ENCODE measurements around the gene NGDN.
A peak's percentile ranks its signal among the peaks of the same experiment; 100 is the strongest.
"Not testable (repeated sequence)": the region's sequence is repeated elsewhere in the genome, so short reads cannot be mapped to it uniquely, and the experiment has no call there.

Gene NGDN

DNA sequence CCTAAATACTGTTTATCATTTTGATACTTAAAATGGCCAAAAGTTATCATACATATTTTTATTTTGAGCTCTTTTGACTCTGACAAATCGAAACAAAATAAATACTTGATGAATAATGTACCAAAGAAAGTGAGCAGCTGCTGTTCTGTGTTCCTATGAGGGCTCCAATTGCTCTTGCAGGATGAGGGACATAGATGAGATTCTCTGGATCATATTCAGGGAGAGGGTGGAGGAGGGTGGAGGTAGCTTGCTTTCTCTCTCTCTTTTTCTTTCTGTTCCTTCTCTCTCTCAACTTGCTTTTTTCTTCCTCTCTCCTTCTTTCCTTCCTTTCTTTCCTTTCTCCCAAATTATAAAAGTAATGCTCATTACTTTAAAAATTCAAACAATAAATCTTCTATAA lies 25.2 kb upstream of the NGDN start:
- H3K27me3 Mint-ChIP-seq: peaks cover 33% of the 10 kb centered on the region
- H3K4me3 Mint-ChIP-seq: no peak overlapping the region
- H3K36me3 Mint-ChIP-seq (ENCODE audit: insufficient read depth): peaks cover 3% of the 10 kb centered on the region
- ATAC-seq (replicated peaks; ENCODE audit: extremely low read depth, poor library complexity, severe bottlenecking) (no peak), DNase-seq (ENCODE audit: low spot score in 2 of 2) (no peak)
- H3K9me3 Mint-ChIP-seq: no peaks in the 10 kb centered on the region
- no peaks in the 10 kb centered on the region for H3K4me1 Mint-ChIP-seq
- H3K27ac Mint-ChIP-seq (ENCODE audit: low read depth): peak overlapping the region; percentile 12

DNA sequence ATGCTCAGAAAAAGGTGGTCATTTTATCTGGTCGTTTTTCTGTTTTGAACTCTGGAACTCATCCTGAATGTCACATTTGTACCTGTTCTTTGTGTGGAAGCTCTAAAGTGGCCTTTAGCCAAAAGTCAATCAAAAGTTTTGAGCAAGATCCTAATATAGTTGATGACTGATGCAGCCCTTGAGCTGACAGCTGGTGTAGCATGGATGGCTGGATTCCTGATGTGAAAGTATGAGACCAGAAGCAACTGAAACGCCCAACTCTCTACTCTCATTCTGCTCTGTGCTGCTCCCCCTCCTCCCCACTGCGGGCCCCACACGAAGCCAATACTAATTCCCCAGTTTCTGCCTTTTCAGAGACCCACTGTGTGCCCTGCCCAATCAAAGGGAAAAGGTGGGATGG lies 23.7 kb upstream of the NGDN start:
- no peak overlapping the region for H3K4me3 Mint-ChIP-seq
- H3K27me3 Mint-ChIP-seq: peaks cover 34% of the 10 kb centered on the region
- H3K27ac Mint-ChIP-seq (ENCODE audit: low read depth): no peak overlapping the region
- H3K36me3 Mint-ChIP-seq (ENCODE audit: insufficient read depth): peaks cover 3% of the 10 kb centered on the region
- no peak for ATAC-seq (replicated peaks; ENCODE audit: extremely low read depth, poor library complexity, severe bottlenecking)
- no peak for DNase-seq (ENCODE audit: low spot score in 2 of 2)
- H3K9me3 Mint-ChIP-seq: no peaks in the 10 kb centered on the region
- H3K4me1 Mint-ChIP-seq: no peaks in the 10 kb centered on the region

DNA sequence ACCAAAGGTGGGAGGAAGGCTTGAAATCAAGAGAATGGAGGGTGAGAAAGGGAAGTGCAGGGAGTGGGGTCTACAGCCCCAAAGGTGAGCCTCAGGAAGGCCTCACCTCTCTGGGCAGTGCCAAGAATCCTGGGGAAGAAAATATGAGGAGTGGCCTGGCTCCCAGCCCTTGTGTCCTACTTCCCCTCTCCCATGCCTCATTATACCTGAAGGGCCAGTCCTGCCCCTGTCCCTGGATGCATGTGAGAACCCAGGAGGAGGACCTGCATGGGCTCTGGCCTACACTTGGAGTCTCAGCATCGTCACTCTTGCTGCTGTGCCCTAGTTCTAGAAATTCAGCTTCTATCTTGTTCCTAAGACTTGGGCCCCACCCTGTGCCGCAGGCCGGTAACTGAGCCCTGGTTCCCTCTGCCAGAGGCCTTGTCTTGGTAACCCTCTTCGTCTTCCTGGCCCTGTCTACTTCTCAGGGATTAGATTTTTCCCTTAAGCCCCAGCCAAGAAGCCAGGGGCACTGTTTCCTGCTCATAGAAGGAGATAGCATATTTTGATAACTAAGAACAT lies 23.1 kb upstream of the NGDN start:
- Mint-ChIP-seq H3K4me3 (no peak overlapping the region), H3K36me3 (ENCODE audit: insufficient read depth) (peaks cover 3% of the 10 kb centered on the region), H3K9me3 (no peaks in the 10 kb centered on the region), H3K4me1 (no peaks in the 10 kb centered on the region), H3K27me3 (peaks cover 40% of the 10 kb centered on the region), H3K27ac (ENCODE audit: low read depth) (no peak overlapping the region)
- no peak for ATAC-seq (replicated peaks; ENCODE audit: extremely low read depth, poor library complexity, severe bottlenecking)
- DNase-seq (ENCODE audit: low spot score in 2 of 2): no peak

DNA sequence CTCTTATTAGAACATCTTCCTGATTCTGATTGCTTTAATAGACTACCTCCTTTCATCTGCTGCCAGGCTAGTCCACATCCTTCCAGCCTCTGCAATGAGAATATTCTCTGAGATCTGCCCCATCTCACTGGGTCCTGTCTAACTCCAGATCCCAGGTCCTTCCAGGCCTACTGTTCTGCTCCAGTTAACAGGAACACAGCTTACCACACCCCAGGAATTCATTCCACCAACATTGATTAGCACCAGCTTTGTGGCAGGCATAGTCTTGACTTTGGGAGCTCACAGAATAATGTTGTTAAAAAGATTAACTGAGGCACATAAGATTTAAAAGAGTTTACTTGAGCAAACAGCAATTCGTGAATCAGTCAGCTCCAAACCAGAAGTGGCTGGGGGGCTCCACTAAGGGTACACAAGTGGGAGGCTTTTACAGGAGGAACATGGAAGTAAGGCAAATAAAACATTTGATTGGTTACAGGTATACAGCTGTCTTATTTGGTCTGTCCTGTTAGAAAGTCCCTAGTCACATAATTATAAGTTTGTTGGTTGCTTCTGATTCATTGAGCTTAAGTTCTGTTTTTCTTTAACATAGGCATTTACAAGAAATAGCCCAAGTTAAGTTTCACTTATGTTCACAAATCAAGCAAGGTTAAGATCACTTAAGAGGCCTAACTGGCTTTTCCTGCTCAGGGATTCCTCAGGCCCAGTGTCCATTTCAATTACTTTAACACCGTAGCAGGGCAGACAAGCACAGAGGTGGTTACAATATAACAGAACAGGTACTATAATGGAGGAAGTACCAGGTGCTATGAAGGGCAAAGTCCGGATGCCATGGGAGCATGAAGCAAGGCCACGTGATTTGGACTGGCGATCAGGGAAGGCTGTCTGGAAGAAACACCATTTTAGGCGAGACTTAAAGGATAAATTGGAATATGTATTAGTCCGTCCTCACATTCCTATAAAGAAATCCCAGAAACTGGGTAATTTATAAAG lies 21.8 kb upstream of the NGDN start:
- H3K4me1 Mint-ChIP-seq: no peaks in the 10 kb centered on the region

DNA sequence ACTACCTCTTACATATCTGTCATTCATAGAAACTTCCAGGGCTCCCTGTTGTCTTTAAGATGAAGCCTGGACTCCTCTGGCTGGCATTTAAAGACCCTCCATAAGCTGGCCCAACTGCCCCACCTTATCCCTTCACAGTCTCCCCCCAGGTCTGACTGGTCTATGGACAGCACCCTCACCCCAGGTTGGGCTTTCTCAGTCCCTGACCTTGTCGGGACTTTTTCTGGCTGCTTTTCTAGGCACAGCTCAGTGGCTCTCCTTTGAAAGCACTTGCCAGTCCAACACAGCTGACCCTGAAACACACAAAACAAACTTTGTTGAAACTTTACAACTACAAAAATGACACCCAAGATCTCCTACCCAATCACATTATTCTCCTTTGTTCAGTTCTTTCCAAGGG lies 20.2 kb upstream of the NGDN start:
- no peak for DNase-seq (ENCODE audit: low spot score in 2 of 2)
- Mint-ChIP-seq H3K4me1 (no peaks in the 10 kb centered on the region), H3K9me3 (no peaks in the 10 kb centered on the region), H3K27ac (ENCODE audit: low read depth) (no peak overlapping the region), H3K36me3 (ENCODE audit: insufficient read depth) (no peaks in the 10 kb centered on the region), H3K27me3 (peaks cover 38% of the 10 kb centered on the region), H3K4me3 (no peak overlapping the region)
- no peak for ATAC-seq (replicated peaks; ENCODE audit: extremely low read depth, poor library complexity, severe bottlenecking)

More for the DNA sequence above, 21.8 kb upstream of the NGDN start:
- Mint-ChIP-seq H3K9me3 (no peaks in the 10 kb centered on the region), H3K36me3 (ENCODE audit: insufficient read depth) (no peaks in the 10 kb centered on the region), H3K27me3 (peaks cover 33% of the 10 kb centered on the region), H3K27ac (ENCODE audit: low read depth) (no peak overlapping the region), H3K4me3 (no peak overlapping the region)
- ATAC-seq (replicated peaks; ENCODE audit: extremely low read depth, poor library complexity, severe bottlenecking): no peak
- DNase-seq (ENCODE audit: low spot score in 2 of 2): no peak

DNA sequence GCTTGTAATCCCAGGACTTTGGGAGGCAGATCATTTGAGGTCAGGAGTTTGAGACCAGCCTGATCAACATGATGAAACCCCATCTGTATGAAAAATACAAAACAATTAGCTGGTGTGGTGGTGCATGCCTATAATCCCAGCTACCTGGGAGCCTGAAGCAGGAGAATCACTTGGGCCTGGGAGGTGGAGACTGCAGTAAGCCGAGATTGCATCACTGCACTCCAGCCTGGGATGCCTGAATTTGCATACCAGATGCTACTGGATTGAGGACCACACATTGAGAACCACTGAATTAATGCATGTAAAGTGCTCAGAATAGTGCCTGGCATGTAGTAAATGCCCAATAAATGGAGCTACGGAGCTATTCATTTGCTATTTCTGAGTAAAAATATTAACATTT lies 19.1 kb upstream of the NGDN start:
- no peaks in the 10 kb centered on the region for H3K9me3 Mint-ChIP-seq
- H3K27me3 Mint-ChIP-seq: peaks cover 49% of the 10 kb centered on the region

DNA sequence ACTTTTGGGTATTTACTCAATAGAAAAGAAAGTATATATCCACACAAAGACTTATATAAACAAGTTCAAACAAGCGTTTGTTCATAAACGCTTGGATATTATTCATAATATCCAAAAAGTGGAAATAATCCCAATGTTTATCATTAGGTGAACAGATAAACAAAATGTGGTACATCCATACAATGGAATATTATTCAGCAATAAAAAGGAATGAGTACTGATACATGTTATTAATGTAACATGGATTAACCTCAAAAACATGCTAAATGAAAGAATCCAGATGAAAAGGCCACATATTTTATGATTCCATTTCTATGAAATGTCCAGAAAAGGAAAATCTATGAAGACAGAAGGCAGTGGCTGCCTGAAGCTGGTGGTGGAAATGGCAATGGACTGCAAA lies 17.3 kb upstream of the NGDN start:
- ATAC-seq (replicated peaks; ENCODE audit: extremely low read depth, poor library complexity, severe bottlenecking): no peak
- DNase-seq (ENCODE audit: low spot score in 2 of 2): no peak
- H3K36me3 Mint-ChIP-seq (ENCODE audit: insufficient read depth): no peaks in the 10 kb centered on the region
- H3K4me3 Mint-ChIP-seq: no peak overlapping the region
- no peak overlapping the region for H3K27ac Mint-ChIP-seq (ENCODE audit: low read depth)
- no peaks in the 10 kb centered on the region for H3K9me3 Mint-ChIP-seq
- H3K27me3 Mint-ChIP-seq: peaks cover 55% of the 10 kb centered on the region
- H3K4me1 Mint-ChIP-seq: no peaks in the 10 kb centered on the region

More for the DNA sequence above, 19.1 kb upstream of the NGDN start:
- Mint-ChIP-seq H3K4me3 (no peak overlapping the region), H3K27ac (ENCODE audit: low read depth) (no peak overlapping the region), H3K36me3 (ENCODE audit: insufficient read depth) (no peaks in the 10 kb centered on the region), H3K4me1 (no peaks in the 10 kb centered on the region)
- DNase-seq (ENCODE audit: low spot score in 2 of 2): no peak
- no peak for ATAC-seq (replicated peaks; ENCODE audit: extremely low read depth, poor library complexity, severe bottlenecking)

DNA sequence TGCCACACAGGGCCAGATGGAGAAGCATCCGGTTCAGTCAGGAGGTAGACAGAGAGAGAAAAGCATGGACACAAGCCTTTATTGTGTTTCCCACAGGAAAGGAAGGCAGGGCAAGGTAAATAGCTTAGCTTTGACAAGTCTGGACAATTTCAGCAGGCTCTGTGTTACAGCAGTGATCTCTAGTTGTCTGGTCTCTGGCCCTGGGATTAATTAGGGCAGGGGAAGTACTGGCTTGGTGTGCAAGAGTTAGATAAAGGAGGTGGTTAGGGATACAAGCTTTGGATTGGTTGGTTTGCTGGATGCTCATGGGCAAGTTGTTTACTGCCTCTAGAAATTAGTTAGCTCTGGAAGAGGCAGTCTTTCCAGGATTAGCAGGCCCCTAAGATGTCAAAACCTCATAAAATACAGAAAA lies 15.1 kb upstream of the NGDN start:
- Mint-ChIP-seq H3K4me3 (no peak overlapping the region), H3K27me3 (peaks cover 62% of the 10 kb centered on the region), H3K36me3 (ENCODE audit: insufficient read depth) (no peaks in the 10 kb centered on the region), H3K4me1 (no peaks in the 10 kb centered on the region), H3K27ac (ENCODE audit: low read depth) (no peak overlapping the region), H3K9me3 (no peaks in the 10 kb centered on the region)
- no peak for ATAC-seq (replicated peaks; ENCODE audit: extremely low read depth, poor library complexity, severe bottlenecking)
- no peak for DNase-seq (ENCODE audit: low spot score in 2 of 2)

DNA sequence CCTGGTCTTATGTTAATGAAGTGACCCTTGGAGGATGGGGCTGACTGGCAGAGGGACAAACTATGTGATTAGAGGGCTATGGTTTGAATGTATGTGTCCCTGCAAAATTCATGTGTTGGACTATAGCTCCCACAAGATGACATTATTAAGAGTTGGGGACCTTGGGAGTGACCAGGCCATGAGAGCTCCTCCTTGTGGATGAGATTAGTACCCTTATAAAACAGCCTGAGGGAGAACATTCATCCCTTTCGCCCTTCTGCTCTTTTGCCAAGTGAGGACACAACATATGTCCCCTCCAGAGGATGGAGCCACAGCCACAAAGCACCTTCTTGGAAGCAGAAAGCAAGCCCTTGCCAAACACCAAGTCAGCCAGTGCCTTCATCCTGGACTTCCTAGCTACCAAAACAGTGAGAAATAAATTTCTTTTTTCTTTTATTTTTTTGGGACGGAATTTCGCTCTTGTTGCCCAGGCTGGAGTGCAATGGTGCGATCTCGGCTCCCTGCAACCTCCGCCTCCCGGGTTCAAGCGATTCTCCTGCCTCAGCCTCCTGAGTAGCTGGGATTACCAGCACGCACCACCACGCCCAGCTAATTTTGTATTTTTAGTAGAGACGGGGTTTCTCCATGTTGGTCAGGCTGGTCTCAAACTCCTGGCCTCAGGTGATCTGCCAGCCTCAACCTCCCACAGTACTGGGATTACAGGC lies 12.5 kb upstream of the NGDN start:
- H3K9me3 Mint-ChIP-seq; H3K36me3 Mint-ChIP-seq (ENCODE audit: insufficient read depth); DNase-seq (ENCODE audit: low spot score in 2 of 2); ATAC-seq (replicated peaks; ENCODE audit: extremely low read depth, poor library complexity, severe bottlenecking); H3K27ac Mint-ChIP-seq (ENCODE audit: low read depth); H3K4me1 Mint-ChIP-seq; H3K4me3 Mint-ChIP-seq: not testable (repeated sequence)
- peaks cover 55% of the 10 kb centered on the region for H3K27me3 Mint-ChIP-seq

DNA sequence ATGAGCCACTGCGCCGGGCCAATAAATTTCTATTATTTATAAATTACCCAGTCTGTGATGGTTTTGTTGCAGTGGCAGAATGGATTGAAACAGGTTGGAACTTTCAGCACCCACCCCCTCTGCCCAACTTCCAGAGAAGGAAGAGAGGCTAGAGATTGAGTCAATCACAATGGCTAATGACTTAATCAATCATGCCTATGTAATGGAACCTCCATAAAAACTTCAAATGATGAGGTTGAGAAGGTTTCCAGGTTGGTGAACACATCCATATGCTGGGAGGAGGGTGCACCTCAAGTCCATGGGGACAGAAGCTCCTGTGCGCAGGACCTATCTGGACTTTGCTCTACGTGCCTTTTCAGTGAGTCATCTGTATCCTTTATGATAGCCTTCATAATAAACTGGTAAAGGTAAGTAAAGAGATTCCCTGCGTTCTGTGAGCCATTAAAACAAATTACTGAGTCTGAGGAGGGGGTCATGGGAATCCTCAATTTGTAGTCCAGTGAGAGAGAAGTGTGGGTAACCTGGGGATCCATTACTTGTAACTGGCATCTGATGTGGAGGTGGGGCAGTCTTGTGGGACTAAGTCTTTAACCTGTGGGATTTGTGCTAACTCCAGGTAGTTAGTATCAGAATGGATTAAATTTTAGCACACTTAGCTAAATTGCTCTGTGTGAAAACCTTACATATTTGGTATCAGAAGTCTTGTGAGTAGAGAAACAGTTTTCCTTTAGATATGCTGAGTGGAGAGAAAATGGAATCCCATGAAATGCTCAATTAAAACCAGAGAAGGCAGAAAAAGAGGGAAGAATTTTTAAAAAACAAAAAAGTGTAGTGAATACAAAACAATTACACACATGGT lies 11.7 kb upstream of the NGDN start:
- H3K36me3 Mint-ChIP-seq (ENCODE audit: insufficient read depth): no peaks in the 10 kb centered on the region
- peaks cover 55% of the 10 kb centered on the region for H3K27me3 Mint-ChIP-seq
- no peak for DNase-seq (ENCODE audit: low spot score in 2 of 2)
- H3K4me1 Mint-ChIP-seq: no peaks in the 10 kb centered on the region
- no peak for ATAC-seq (replicated peaks; ENCODE audit: extremely low read depth, poor library complexity, severe bottlenecking)
- no peak overlapping the region for H3K4me3 Mint-ChIP-seq
- no peaks in the 10 kb centered on the region for H3K9me3 Mint-ChIP-seq
- no peak overlapping the region for H3K27ac Mint-ChIP-seq (ENCODE audit: low read depth)

DNA sequence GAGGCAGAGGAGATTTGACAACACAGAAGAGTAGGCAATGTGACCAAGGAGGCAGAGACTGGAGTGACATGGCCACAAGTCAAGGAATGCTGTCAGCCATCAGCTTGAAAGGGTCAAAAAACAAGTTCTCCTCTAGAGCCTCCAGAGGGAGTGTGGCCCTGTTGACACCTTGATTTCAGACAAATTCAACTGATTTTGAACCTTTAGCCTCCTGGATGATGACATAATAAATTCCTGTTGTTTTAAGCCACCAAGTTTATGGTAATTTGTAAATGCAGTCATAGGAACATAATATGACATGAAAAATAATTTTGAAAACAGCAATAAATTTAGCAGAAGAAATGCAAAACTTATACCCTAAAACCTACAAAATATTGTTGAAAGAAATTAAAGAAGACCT lies 8.5 kb upstream of the NGDN start:
- no peaks in the 10 kb centered on the region for H3K4me1 Mint-ChIP-seq
- no peaks in the 10 kb centered on the region for H3K9me3 Mint-ChIP-seq
- H3K36me3 Mint-ChIP-seq (ENCODE audit: insufficient read depth): no peaks in the 10 kb centered on the region
- peaks cover 27% of the 10 kb centered on the region for H3K27me3 Mint-ChIP-seq
- no peak overlapping the region for H3K27ac Mint-ChIP-seq (ENCODE audit: low read depth)
- H3K4me3 Mint-ChIP-seq: no peak overlapping the region
- DNase-seq (ENCODE audit: low spot score in 2 of 2) (no peak), ATAC-seq (replicated peaks; ENCODE audit: extremely low read depth, poor library complexity, severe bottlenecking) (no peak)

DNA sequence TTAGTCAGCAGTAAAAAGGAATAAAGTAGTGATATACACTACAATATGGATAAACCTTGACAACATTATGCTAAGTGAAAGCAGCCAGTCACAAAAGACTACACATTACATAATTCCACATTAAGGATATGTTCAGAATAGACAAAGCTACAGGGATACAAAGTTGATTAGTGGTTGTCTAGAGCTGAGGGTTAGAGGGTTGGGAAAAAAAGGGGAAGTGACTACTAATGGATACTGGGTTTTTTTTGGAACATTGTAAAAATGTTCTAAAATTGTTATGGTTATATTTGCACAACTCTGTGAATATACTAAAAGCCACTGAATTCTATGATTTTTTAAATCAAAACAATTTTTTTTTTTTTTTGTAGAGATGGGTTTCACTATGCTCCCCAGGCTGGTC lies 4.8 kb upstream of the NGDN start:
- no peak for ATAC-seq (replicated peaks; ENCODE audit: extremely low read depth, poor library complexity, severe bottlenecking)
- Mint-ChIP-seq H3K4me1 (no peaks in the 10 kb centered on the region), H3K9me3 (no peaks in the 10 kb centered on the region), H3K4me3 (no peak overlapping the region), H3K36me3 (ENCODE audit: insufficient read depth) (no peaks in the 10 kb centered on the region), H3K27ac (ENCODE audit: low read depth) (no peak overlapping the region), H3K27me3 (peaks cover 7% of the 10 kb centered on the region)
- DNase-seq (ENCODE audit: low spot score in 2 of 2): no peak
